Activated CD4-positive, alpha-beta T cell treated with anti-CD3 and anti-CD28 coated beads, Interleukin-2, amount 50 U/mL, for 4 hours (primary cell): ENCODE measurements around the gene OLFML2B.

Source experiments
- DNase-seq, 2 experiments: peaks; one replicate each; pipeline ENCODE4 v3.0.0-alpha.2; 2020

The OLFML2B gene

DNA sequence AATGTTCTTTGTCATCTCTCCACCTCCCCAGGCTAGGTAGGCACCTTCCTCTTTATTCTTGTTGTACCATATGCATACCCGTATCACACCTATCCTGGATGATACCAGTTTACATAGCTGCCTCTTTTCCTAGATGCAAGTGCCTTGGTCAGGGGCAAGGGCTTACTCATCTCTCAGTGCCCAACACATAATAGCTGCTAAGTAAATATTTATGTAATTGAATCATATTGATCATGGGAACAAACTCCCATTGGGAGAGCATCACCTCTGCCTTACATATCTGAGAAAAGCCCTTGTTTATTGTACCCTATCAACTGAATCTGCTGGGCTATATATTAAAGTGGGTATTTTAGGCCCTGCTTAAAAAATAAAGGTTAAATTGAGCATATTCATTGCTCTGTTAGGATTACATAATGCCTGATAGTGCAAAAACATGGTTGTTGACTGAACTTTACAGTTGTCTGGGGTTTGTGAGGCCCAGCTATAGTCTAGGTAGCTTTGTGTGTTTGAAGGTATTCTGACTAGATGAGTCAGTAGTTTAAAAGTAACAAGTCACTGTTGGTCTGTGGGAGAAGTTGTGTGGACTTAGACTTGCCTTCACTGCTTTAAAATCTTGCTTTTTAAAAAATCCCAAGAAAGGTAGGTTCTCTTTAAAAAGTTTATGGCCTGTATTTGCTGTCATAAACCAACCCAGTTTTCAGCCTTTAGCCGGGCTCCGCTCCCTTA, 82.6 kb downstream of the OLFML2B start:
- DNase-seq = no peak

DNA sequence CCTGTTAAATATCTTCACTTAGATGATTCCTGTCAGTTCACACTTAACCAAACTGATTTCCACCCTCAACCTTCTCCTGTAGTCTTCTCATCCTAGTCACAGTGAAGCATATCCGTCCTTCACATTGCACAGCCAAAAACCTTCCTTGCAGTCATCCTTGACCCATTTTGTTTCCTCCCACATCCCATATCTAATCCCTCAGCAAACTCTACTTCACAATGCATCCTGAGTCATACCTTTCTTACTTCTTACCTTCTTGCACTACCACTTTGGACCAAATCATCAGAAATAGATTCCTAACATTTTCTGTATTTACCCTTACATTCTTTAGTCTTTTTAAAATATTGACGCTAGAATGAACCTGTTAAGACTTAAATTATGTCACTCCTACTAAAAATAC, 86.9 kb downstream of the OLFML2B start:
- DNase-seq = no peak

GRCh38 chr1:161935264-161935663, 88.4 kb downstream of the OLFML2B start:
- DNase-seq = no peak

GRCh38 chr1:161933592-161934588, 89.8 kb downstream of the OLFML2B start:
- DNase-seq = no peak
